ENCODE measurements around the gene TRHDE. TPM values are rescaled to one million over a fixed set of nuclear protein-coding genes. Genes with fewer than 3 reads are reported as not detected.

Gene TRHDE
- total and polyA plus RNA-seq, 9 of the 15 experiments (the other 6 are each of a cell fraction or from before 2014, with no cell fraction given) = 0.03 to 0.29 (median 0.09) TPM

DNA sequence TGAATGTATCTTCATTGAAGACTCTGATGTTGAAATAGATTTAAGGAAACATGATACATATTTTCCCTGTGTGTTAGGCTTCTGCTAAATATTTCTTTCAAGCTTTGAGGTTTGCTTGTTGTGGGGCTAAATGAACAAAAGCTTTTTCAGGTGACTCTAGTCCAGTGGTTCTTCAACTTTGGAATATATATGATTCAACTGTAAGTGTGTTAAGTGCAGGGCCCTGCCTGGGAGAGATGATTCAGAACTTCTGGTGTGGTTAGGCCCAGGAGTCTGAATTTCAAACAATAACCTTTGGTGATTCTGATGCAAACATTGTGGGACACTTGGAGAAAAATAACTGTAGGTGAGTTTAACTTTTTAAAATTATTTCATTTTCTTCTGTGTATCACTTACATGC, 93.0 kb downstream of the TRHDE start:
- ATAC-seq (no peak), DNase-seq (ENCODE audit: extremely low read depth in 1 of 4, low spot score in 3 of 4) (no peak), FAIRE-seq (no peak)
- no peaks in the 10 kb centered on the region for H3K27me3 ChIP-seq (ENCODE audit: control insufficient read depth in 2 of 2, insufficient read depth in 2 of 2, low read length in 2 of 2)
- H3K79me2 ChIP-seq (ENCODE audit: control insufficient read depth, insufficient read depth, low read length) = no peaks in the 10 kb centered on the region
- H4K20me1 ChIP-seq (replicated peaks; ENCODE audit: control insufficient read depth, insufficient read depth, low read length) = no peaks in the 10 kb centered on the region
- H3K9me3 ChIP-seq (replicated peaks; ENCODE audit: control insufficient read depth, insufficient read depth, low read depth, low read length) = no peaks in the 10 kb centered on the region
- no TSS peak for BruUV-seq (replicated peaks)
- H3K9ac ChIP-seq (ENCODE audit: insufficient read depth in 1 of 2, low read depth in 2 of 2, low read length in 2 of 2) = no peak overlapping the region
- H3K4me3 ChIP-seq = no peak overlapping the region
- H3K9me1 ChIP-seq (ENCODE audit: control insufficient read depth, insufficient read depth, low read length) = no peaks in the 10 kb centered on the region
- H3K4me1 ChIP-seq (replicated peaks in 1 of 2; ENCODE audit: control insufficient read depth in 2 of 2, insufficient read depth in 2 of 2, low read length in 2 of 2) = no peaks in the 10 kb centered on the region
- H3K36me3 ChIP-seq (ENCODE audit: control insufficient read depth, insufficient read depth, low read length) = no peaks in the 10 kb centered on the region
- ChIA-PET POLR2A (no interaction called here), CTCF (ENCODE audit: low intra/inter-chr PET ratio) (no interaction called here)
- intact Hi-C loops (cut with micrococcal nuclease) = no loop called here
- no peak overlapping the region for H2AFZ ChIP-seq (ENCODE audit: low read depth, low read length)
- H3K27ac ChIP-seq (ENCODE audit: extremely low read depth, low read depth, low read length) = no peak overlapping the region
- no peak overlapping the region for H3K4me2 ChIP-seq (ENCODE audit: insufficient read depth, low read length)
- in situ Hi-C loops (cut with MboI) = no loop called here
- TF ChIP-seq MTF1 (CRISPR knock-in tag; IDR thresholded peaks at IDR 0.05; ENCODE audit: borderline replicate concordance) = no peak
- TF ChIP-seq ZNF224 (CRISPR knock-in tag; IDR thresholded peaks at IDR 0.05) = no peak
- TF ChIP-seq, protein P1, sequence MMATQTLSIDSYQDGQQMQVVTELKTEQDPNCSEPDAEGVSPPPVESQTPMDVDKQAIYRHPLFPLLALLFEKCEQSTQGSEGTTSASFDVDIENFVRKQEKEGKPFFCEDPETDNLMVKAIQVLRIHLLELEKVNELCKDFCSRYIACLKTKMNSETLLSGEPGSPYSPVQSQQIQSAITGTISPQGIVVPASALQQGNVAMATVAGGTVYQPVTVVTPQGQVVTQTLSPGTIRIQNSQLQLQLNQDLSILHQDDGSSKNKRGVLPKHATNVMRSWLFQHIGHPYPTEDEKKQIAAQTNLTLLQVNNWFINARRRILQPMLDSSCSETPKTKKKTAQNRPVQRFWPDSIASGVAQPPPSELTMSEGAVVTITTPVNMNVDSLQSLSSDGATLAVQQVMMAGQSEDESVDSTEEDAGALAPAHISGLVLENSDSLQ (IDR thresholded peaks at IDR 0.05) = no peak
- TF ChIP-seq MXI1 (IDR thresholded peaks at IDR 0.05; ENCODE audit: low read depth, low read length) = no peak
- TF ChIP-seq MAFK (IDR thresholded peaks at IDR 0.05; ENCODE audit: low read length) = no peak
- no peak for TF ChIP-seq ZNF24 (IDR thresholded peaks at IDR 0.05)
- TF ChIP-seq, protein P2, sequence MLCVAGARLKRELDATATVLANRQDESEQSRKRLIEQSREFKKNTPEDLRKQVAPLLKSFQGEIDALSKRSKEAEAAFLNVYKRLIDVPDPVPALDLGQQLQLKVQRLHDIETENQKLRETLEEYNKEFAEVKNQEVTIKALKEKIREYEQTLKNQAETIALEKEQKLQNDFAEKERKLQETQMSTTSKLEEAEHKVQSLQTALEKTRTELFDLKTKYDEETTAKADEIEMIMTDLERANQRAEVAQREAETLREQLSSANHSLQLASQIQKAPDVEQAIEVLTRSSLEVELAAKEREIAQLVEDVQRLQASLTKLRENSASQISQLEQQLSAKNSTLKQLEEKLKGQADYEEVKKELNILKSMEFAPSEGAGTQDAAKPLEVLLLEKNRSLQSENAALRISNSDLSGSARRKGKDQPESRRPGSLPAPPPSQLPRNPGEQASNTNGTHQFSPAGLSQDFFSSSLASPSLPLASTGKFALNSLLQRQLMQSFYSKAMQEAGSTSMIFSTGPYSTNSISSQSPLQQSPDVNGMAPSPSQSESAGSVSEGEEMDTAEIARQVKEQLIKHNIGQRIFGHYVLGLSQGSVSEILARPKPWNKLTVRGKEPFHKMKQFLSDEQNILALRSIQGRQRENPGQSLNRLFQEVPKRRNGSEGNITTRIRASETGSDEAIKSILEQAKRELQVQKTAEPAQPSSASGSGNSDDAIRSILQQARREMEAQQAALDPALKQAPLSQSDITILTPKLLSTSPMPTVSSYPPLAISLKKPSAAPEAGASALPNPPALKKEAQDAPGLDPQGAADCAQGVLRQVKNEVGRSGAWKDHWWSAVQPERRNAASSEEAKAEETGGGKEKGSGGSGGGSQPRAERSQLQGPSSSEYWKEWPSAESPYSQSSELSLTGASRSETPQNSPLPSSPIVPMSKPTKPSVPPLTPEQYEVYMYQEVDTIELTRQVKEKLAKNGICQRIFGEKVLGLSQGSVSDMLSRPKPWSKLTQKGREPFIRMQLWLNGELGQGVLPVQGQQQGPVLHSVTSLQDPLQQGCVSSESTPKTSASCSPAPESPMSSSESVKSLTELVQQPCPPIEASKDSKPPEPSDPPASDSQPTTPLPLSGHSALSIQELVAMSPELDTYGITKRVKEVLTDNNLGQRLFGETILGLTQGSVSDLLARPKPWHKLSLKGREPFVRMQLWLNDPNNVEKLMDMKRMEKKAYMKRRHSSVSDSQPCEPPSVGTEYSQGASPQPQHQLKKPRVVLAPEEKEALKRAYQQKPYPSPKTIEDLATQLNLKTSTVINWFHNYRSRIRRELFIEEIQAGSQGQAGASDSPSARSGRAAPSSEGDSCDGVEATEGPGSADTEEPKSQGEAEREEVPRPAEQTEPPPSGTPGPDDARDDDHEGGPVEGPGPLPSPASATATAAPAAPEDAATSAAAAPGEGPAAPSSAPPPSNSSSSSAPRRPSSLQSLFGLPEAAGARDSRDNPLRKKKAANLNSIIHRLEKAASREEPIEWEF (CRISPR knock-in tag; IDR thresholded peaks at IDR 0.05) = no peak
- TF ChIP-seq, protein P3, sequence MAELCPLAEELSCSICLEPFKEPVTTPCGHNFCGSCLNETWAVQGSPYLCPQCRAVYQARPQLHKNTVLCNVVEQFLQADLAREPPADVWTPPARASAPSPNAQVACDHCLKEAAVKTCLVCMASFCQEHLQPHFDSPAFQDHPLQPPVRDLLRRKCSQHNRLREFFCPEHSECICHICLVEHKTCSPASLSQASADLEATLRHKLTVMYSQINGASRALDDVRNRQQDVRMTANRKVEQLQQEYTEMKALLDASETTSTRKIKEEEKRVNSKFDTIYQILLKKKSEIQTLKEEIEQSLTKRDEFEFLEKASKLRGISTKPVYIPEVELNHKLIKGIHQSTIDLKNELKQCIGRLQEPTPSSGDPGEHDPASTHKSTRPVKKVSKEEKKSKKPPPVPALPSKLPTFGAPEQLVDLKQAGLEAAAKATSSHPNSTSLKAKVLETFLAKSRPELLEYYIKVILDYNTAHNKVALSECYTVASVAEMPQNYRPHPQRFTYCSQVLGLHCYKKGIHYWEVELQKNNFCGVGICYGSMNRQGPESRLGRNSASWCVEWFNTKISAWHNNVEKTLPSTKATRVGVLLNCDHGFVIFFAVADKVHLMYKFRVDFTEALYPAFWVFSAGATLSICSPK (IDR thresholded peaks at IDR 0.05; ENCODE audit: borderline replicate concordance) = no peak
- no peak for TF ChIP-seq TEAD4 (IDR thresholded peaks at IDR 0.05; ENCODE audit: low read length)
- no peak for TF ChIP-seq TEAD4 (CRISPR knock-in tag; IDR thresholded peaks at IDR 0.05; ENCODE audit: borderline replicate concordance)
- TF ChIP-seq SMARCB1 (IDR thresholded peaks at IDR 0.05; ENCODE audit: insufficient read length, low read depth) = no peak
- TF ChIP-seq SNRNP70 (optimal IDR thresholded peaks at IDR 0.05; ENCODE audit: low read depth, low read length) = no peak
- TF ChIP-seq TFAM (CRISPR knock-in tag; conservative IDR thresholded peaks at IDR 0.05) = no peak
- TF ChIP-seq EP300 (IDR thresholded peaks at IDR 0.05; ENCODE audit: low read length) = no peak
- TF ChIP-seq, protein P4, sequence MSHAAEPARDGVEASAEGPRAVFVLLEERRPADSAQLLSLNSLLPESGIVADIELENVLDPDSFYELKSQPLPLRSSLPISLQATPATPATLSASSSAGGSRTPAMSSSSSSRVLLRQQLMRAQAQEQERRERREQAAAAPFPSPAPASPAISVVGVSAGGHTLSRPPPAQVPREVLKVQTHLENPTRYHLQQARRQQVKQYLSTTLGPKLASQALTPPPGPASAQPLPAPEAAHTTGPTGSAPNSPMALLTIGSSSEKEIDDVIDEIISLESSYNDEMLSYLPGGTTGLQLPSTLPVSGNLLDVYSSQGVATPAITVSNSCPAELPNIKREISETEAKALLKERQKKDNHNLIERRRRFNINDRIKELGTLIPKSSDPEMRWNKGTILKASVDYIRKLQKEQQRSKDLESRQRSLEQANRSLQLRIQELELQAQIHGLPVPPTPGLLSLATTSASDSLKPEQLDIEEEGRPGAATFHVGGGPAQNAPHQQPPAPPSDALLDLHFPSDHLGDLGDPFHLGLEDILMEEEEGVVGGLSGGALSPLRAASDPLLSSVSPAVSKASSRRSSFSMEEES (CRISPR knock-in tag; IDR thresholded peaks at IDR 0.05) = no peak
